ENCODE results near the gene PHF13.

- TF ChIP-seq CTCF (IDR thresholded peaks at IDR 0.05) (no peak), POLR2AphosphoS5 (IDR thresholded peaks at IDR 0.05) (no peak), POLR2A (IDR thresholded peaks at IDR 0.05) (no peak)
Observed at GRCh38 chr1:6594977-6595740, 18.4 kb upstream of the PHF13 start.

All from breast epithelium (tissue), 3 donors.